ENCODE results near the gene RNU6-8.

GRCh38 chr14:32183151-32184058 is 19.7 kb downstream of the RNU6-8 start:
- TF ChIP-seq BHLHE40 (IDR thresholded peaks at IDR 0.05; ENCODE audit: borderline replicate concordance) (no peak), TARDBP (IDR thresholded peaks at IDR 0.05) (no peak), NFRKB (IDR thresholded peaks at IDR 0.05) (no peak), FOXA1 (IDR thresholded peaks at IDR 0.05) (no peak), ELF4 (IDR thresholded peaks at IDR 0.05) (no peak), SUZ12 (IDR thresholded peaks at IDR 0.05) (no peak), FOXM1 (IDR thresholded peaks at IDR 0.05; ENCODE audit: borderline replicate concordance) (no peak), SP1 (IDR thresholded peaks at IDR 0.05) (no peak)

Data from HEK293T (cell line).